ENCODE results near the gene PPID.
"Not testable (repeated sequence)": the region's sequence is repeated elsewhere in the genome, so short reads cannot be mapped to it uniquely, and the experiment has no call there.

PPID gene

GRCh38 chr4:158667651-158668198 is 55.5 kb downstream of the PPID start:
- peak; percentile 87 for TF ChIP-seq CTCF (IDR thresholded peaks at IDR 0.05; ENCODE audit: low read depth, low read length)
- Histone ChIP-seq H3K36me3 (peaks cover 27% of the 10 kb centered on the region), H3K4me3 (ENCODE audit: low read depth, low read length) (no peak overlapping the region), H3K4me1 (no peaks in the 10 kb centered on the region; the same call in 1 of the 2 replicates), H3K27me3 (no peaks in the 10 kb centered on the region), H3K9me3 (no peaks in the 10 kb centered on the region)
- peak; percentile 55 for DNase-seq

GRCh38 chr4:158666892-158667291 is 56.3 kb downstream of the PPID start:
- TF ChIP-seq CTCF (IDR thresholded peaks at IDR 0.05; ENCODE audit: low read depth, low read length): no peak
- no peaks in the 10 kb centered on the region for H3K9me3 ChIP-seq
- peaks cover 27% of the 10 kb centered on the region for H3K36me3 ChIP-seq
- DNase-seq: no peak
- no peaks in the 10 kb centered on the region for H3K27me3 ChIP-seq
- no peaks in the 10 kb centered on the region for H3K4me1 ChIP-seq
- H3K4me3 ChIP-seq (ENCODE audit: low read depth, low read length): no peak overlapping the region

GRCh38 chr4:158664806-158665205 is 58.4 kb downstream of the PPID start:
- TF ChIP-seq CTCF (IDR thresholded peaks at IDR 0.05; ENCODE audit: low read depth, low read length): no peak
- Histone ChIP-seq H3K9me3 (no peaks in the 10 kb centered on the region), H3K36me3 (peaks cover 27% of the 10 kb centered on the region), H3K4me1 (no peaks in the 10 kb centered on the region), H3K27me3 (no peaks in the 10 kb centered on the region), H3K4me3 (ENCODE audit: low read depth, low read length) (no peak overlapping the region)
- DNase-seq: no peak

- H3K4me1 ChIP-seq; H3K9me3 ChIP-seq; DNase-seq; H3K4me3 ChIP-seq (ENCODE audit: low read depth, low read length); H3K27me3 ChIP-seq: not testable (repeated sequence)
- peaks cover 27% of the 10 kb centered on the region for H3K36me3 ChIP-seq
Observed at GRCh38 chr4:158663707-158664625, 59.2 kb downstream of the PPID start.

- not testable (repeated sequence) for H3K4me3 ChIP-seq (ENCODE audit: low read depth, low read length); DNase-seq; H3K9me3 ChIP-seq; H3K27me3 ChIP-seq; H3K4me1 ChIP-seq
- H3K36me3 ChIP-seq: peaks cover 23% of the 10 kb centered on the region
Observed at GRCh38 chr4:158663255-158663654, 59.9 kb downstream of the PPID start.

All from BE2C (cell line).